ENCODE measurements around the gene ASH1L.
"Not testable (repeated sequence)": the region's sequence is repeated elsewhere in the genome, so short reads cannot be mapped to it uniquely, and the experiment has no call there.

ASH1L gene

DNA sequence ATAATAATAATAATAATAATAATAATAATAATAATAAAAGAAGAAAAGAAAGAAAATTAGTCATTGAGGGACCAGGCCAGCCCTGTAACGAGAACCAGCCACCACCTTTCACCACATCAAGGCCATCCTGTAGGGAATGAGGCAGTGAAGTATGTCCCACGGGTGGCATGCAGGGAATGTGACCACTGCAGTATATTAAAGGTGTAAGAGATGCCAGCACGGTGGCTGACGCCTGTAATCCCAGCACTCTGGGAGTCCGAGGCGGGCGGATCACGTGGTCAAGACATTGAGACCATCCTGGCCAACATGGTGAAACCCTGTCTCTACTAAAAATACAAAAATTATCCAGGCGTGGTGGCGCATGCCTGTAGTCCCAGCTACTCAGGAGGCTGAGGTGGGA lies 271.6 kb downstream of the ASH1L start:
- H3K9ac ChIP-seq (ENCODE audit: low read depth in 1 of 2, low read length in 2 of 2); H3K36me3 ChIP-seq (ENCODE audit: control insufficient read depth in 1 of 2, insufficient read depth in 2 of 2, low read length in 2 of 2); H3K27ac ChIP-seq (ENCODE audit: low read depth, low read length); H3K4me1 ChIP-seq (ENCODE audit: control insufficient read depth in 1 of 2, insufficient read depth in 2 of 2, low read length in 2 of 2); H3K27me3 ChIP-seq (ENCODE audit: control insufficient read depth in 1 of 2, insufficient read depth in 2 of 2, low read length in 2 of 2); H3K4me3 ChIP-seq (ENCODE audit: low read depth in 1 of 2, low read length in 2 of 2); H3K9me3 ChIP-seq (ENCODE audit: control insufficient read depth in 1 of 2, low read length in 2 of 2): not testable (repeated sequence)

DNA sequence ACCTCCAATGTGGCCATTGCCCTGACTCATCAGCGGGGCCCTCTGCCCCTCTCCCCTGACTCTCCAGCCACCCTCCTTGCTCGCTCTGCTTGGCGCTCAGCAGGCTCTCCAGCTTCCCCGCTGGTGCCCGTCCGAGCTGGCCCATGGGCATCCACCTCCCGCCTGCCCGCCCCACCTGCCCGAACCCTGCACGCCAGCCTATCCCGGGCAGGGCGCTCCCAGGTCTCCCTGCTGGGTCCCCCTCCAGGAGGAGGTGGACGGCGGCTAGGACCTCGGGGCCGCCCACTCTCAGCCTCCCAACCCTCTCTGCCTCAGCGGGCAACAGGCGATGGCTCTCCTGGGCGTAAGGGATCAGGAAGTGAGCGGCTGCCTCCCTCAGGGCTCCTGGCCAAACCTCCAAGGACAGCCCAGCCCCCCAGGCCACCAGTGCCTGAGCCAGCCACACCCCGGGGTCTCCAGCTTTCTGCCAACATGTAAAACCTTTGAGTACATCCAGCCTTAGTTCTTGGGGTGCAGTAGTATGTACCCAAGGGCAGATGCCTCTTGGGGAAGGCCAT lies 274.5 kb downstream of the ASH1L start:
- no peak overlapping the region for H3K27ac ChIP-seq (ENCODE audit: low read depth, low read length)
- H3K36me3 ChIP-seq (ENCODE audit: control insufficient read depth in 1 of 2, insufficient read depth in 2 of 2, low read length in 2 of 2) = peaks cover 3 to 18% of the 10 kb centered on the region in 2 donors
- no peak overlapping the region for H3K9ac ChIP-seq (ENCODE audit: low read depth in 1 of 2, low read length in 2 of 2)
- H3K27me3 ChIP-seq (ENCODE audit: control insufficient read depth in 1 of 2, insufficient read depth in 2 of 2, low read length in 2 of 2) = no peaks in the 10 kb centered on the region
- H3K9me3 ChIP-seq (ENCODE audit: control insufficient read depth in 1 of 2, low read length in 2 of 2) = no peaks in the 10 kb centered on the region
- H3K4me3 ChIP-seq (ENCODE audit: low read depth in 1 of 2, low read length in 2 of 2) = no peak overlapping the region
- H3K4me1 ChIP-seq (ENCODE audit: control insufficient read depth in 1 of 2, insufficient read depth in 2 of 2, low read length in 2 of 2) = no peaks in the 10 kb centered on the region

DNA sequence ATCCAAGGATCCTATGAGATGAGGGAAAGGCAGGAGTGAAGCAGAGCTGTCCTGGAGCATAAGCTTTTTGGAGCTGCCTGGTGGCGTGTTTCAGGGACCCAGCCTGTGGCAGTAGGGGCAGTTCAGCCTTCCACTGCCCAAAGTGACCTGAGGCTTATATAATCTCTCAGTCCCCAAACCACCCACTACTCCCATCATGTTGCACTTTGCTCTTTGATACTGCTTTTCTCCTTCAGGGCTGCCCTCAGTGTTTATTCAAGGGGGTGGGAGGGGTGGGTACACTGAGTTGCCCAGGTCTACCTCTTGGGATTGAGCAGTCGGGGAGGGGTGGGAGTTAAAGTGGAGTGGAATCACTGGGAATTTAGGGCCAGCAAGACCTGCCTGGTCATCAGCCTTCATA lies 276.1 kb downstream of the ASH1L start:
- no peak overlapping the region for H3K9ac ChIP-seq (ENCODE audit: low read depth in 1 of 2, low read length in 2 of 2)
- H3K4me3 ChIP-seq (ENCODE audit: low read depth in 1 of 2, low read length in 2 of 2) = no peak overlapping the region
- peaks cover 3 to 18% of the 10 kb centered on the region in 2 donors for H3K36me3 ChIP-seq (ENCODE audit: control insufficient read depth in 1 of 2, insufficient read depth in 2 of 2, low read length in 2 of 2)
- H3K9me3 ChIP-seq (ENCODE audit: control insufficient read depth in 1 of 2, low read length in 2 of 2) = no peaks in the 10 kb centered on the region
- H3K27ac ChIP-seq (ENCODE audit: low read depth, low read length) = no peak overlapping the region
- no peaks in the 10 kb centered on the region for H3K27me3 ChIP-seq (ENCODE audit: control insufficient read depth in 1 of 2, insufficient read depth in 2 of 2, low read length in 2 of 2)
- no peaks in the 10 kb centered on the region for H3K4me1 ChIP-seq (ENCODE audit: control insufficient read depth in 1 of 2, insufficient read depth in 2 of 2, low read length in 2 of 2)

GRCh38 chr1:155285631-155286044 lies 277.0 kb downstream of the ASH1L start:
- H3K9me3 ChIP-seq (ENCODE audit: control insufficient read depth in 1 of 2, low read length in 2 of 2) = no peaks in the 10 kb centered on the region
- no peak overlapping the region for H3K4me3 ChIP-seq (ENCODE audit: low read depth in 1 of 2, low read length in 2 of 2)
- no peaks in the 10 kb centered on the region for H3K27me3 ChIP-seq (ENCODE audit: control insufficient read depth in 1 of 2, insufficient read depth in 2 of 2, low read length in 2 of 2)
- H3K9ac ChIP-seq (ENCODE audit: low read depth in 1 of 2, low read length in 2 of 2) = no peak overlapping the region
- no peak overlapping the region for H3K27ac ChIP-seq (ENCODE audit: low read depth, low read length)
- no peaks in the 10 kb centered on the region for H3K4me1 ChIP-seq (ENCODE audit: control insufficient read depth in 1 of 2, insufficient read depth in 2 of 2, low read length in 2 of 2)
- H3K36me3 ChIP-seq (ENCODE audit: control insufficient read depth in 1 of 2, insufficient read depth in 2 of 2, low read length in 2 of 2) = peaks cover 3 to 18% of the 10 kb centered on the region in 2 donors
